Parathyroid adenoma (tissue), 2 donors: ENCODE measurements around the gene SAMD1.

Experiments used
- H2AFZ ChIP-seq: fragments of 300-600 bp; sonication (generic); one replicate; pipeline ENCODE4 v1.7.0; 2017; ENCODE audit warnings: antibody characterized with exemption, mild to moderate bottlenecking
- H3K27ac ChIP-seq: fragments of 300-600 bp; sonication (generic); one replicate; pipeline ENCODE4 v1.7.0; 2017
- H3K27me3 ChIP-seq: fragments of 300-600 bp; sonication (generic); one replicate; pipeline ENCODE4 v1.7.0; 2017; ENCODE audit warnings: low read length; ENCODE audit not compliant: control insufficient read depth, insufficient read depth
- H3K36me3 ChIP-seq: fragments of 300-600 bp; sonication (generic); one replicate; pipeline ENCODE4 v1.7.0; 2017; ENCODE audit warnings: low read length; ENCODE audit not compliant: control insufficient read depth, insufficient read depth
- H3K4me1 ChIP-seq: fragments of 300-600 bp; sonication (generic); one replicate; pipeline ENCODE4 v1.7.0; 2017; ENCODE audit warnings: control low read depth
- H3K4me2 ChIP-seq: fragments of 300-600 bp; sonication (generic); one replicate; pipeline ENCODE4 v1.7.0; 2017; ENCODE audit warnings: low read length
- H3K4me3 ChIP-seq: fragments of 300-600 bp; sonication (generic); one replicate; pipeline ENCODE4 v1.7.0; 2017; ENCODE audit warnings: low read depth, low read length
- H3K79me2 ChIP-seq: fragments of 300-600 bp; sonication (generic); one replicate; pipeline ENCODE4 v1.7.0; 2017; ENCODE audit warnings: control low read depth
- H3K9ac ChIP-seq: fragments of 300-600 bp; sonication (generic); one replicate; pipeline ENCODE4 v1.7.0; 2017; ENCODE audit warnings: mild to moderate bottlenecking
- H3K9me3 ChIP-seq: fragments of 300-600 bp; sonication (generic); one replicate; pipeline ENCODE4 v1.7.0; 2017; ENCODE audit warnings: low read length; ENCODE audit not compliant: control insufficient read depth
- CTCF ChIP-seq: fragments of 300-600 bp; sonication (generic); IDR thresholded peaks from one replicate; pipeline ENCODE4 v1.7.0; 2017; ENCODE audit warnings: antibody characterized with exemption, mild to moderate bottlenecking
- donor health status: primary hyperparathyroidism.

The SAMD1 gene

GRCh38 chr19:14081797-14082674, 8.5 kb downstream of the SAMD1 start:
- Histone ChIP-seq H3K9me3 (no peaks in the 10 kb centered on the region), H3K27me3 (no peaks in the 10 kb centered on the region), H3K9ac (peak overlapping the region; percentile 54), H3K4me3 (peak overlapping the region; percentile 97), H3K36me3 (no peaks in the 10 kb centered on the region), H3K4me1 (peaks cover 5% of the 10 kb centered on the region), H3K79me2 (peaks cover 6% of the 10 kb centered on the region), H3K4me2 (peak overlapping the region; percentile 99), H3K27ac (peak overlapping the region; percentile 86), H2AFZ (peak overlapping the region; percentile 82)
- no peak for TF ChIP-seq CTCF

- no peaks in the 10 kb centered on the region for H3K36me3 ChIP-seq
- peak overlapping the region; percentile 62 for H3K9ac ChIP-seq
- peak overlapping the region; percentile 86 for H3K27ac ChIP-seq
- H3K4me1 ChIP-seq, result peaks cover 5% of the 10 kb centered on the region
- H2AFZ ChIP-seq, result peak overlapping the region; percentile 92
- H3K79me2 ChIP-seq, result peaks cover 6% of the 10 kb centered on the region
- H3K27me3 ChIP-seq, result no peaks in the 10 kb centered on the region
- peak overlapping the region; percentile 99 for H3K4me2 ChIP-seq
- peak overlapping the region; percentile 97 for H3K4me3 ChIP-seq
- no peaks in the 10 kb centered on the region for H3K9me3 ChIP-seq
- TF ChIP-seq CTCF, result no peak
Observed at GRCh38 chr19:14080887-14081796, 9.4 kb downstream of the SAMD1 start.

GRCh38 chr19:14078411-14078810, 12.1 kb downstream of the SAMD1 start:
- Histone ChIP-seq H3K27me3 (no peaks in the 10 kb centered on the region), H3K36me3 (no peaks in the 10 kb centered on the region), H3K4me2 (no peak overlapping the region), H3K4me1 (peaks cover 11% of the 10 kb centered on the region), H3K27ac (no peak overlapping the region), H3K4me3 (no peak overlapping the region), H3K9me3 (no peaks in the 10 kb centered on the region), H3K9ac (no peak overlapping the region), H2AFZ (no peak overlapping the region), H3K79me2 (peaks cover 6% of the 10 kb centered on the region)
- TF ChIP-seq CTCF, result no peak

GRCh38 chr19:14073925-14074838, 16.4 kb downstream of the SAMD1 start:
- Histone ChIP-seq H2AFZ (peak overlapping the region; percentile 91), H3K27ac (peak overlapping the region; percentile 82), H3K4me3 (peak overlapping the region; percentile 56), H3K9ac (peak overlapping the region; percentile 16), H3K9me3 (no peaks in the 10 kb centered on the region), H3K4me2 (peak overlapping the region; percentile 65), H3K27me3 (no peaks in the 10 kb centered on the region), H3K36me3 (no peaks in the 10 kb centered on the region), H3K79me2 (no peaks in the 10 kb centered on the region), H3K4me1 (peaks cover 6% of the 10 kb centered on the region)
- no peak for TF ChIP-seq CTCF
